Small intestine (tissue), 7 donors: ENCODE data around the gene PAPPA. TPM values are rescaled to one million over a fixed set of nuclear protein-coding genes. Genes with fewer than 3 reads are reported as not detected.

Source experiments
- DNase-seq, 2 donors: peaks; one replicate each; pipeline versions ENCODE4 v3.0.0 to v3.0.0-alpha.2; 2013
- FAIRE-seq: peaks from 2 replicates; lab custom pipeline; 2012; peaks lifted over from hg19 to GRCh38; lab: Jason Lieb, UNC
- H3K27ac ChIP-seq, 3 donors: one replicate each; pipeline ENCODE4 v1.5.1; 2013; ENCODE audit warnings: low read length in 2 of 3, mild to moderate bottlenecking in 2 of 3, control low read depth in 1 of 3, inconsistent platforms in 1 of 3, low read depth in 1 of 3, moderate library complexity in 1 of 3
- H3K27me3 ChIP-seq, 3 donors: one replicate each; pipeline ENCODE4 v1.6.1; 2013; ENCODE audit warnings: low read length in 3 of 3, inconsistent platforms in 1 of 3; ENCODE audit not compliant: control insufficient read depth in 3 of 3, insufficient read depth in 3 of 3
- H3K36me3 ChIP-seq, 3 donors: one replicate each; pipeline ENCODE4 v1.6.1; 2013; ENCODE audit warnings: low read length in 3 of 3, inconsistent platforms in 1 of 3, low read depth in 1 of 3, mild to moderate bottlenecking in 1 of 3, moderate library complexity in 1 of 3; ENCODE audit not compliant: control insufficient read depth in 3 of 3, insufficient read depth in 2 of 3
- H3K4me1 ChIP-seq, 3 donors: one replicate each; pipeline ENCODE4 v1.6.1; 2013; ENCODE audit warnings: low read length in 2 of 3, inconsistent platforms in 1 of 3, low read depth in 1 of 3, mild to moderate bottlenecking in 1 of 3, moderate library complexity in 1 of 3; ENCODE audit not compliant: control insufficient read depth in 3 of 3, insufficient read depth in 2 of 3
- H3K4me3 ChIP-seq, 3 donors: one replicate each; pipeline ENCODE4 v1.5.1; 2013; ENCODE audit warnings: low read length in 3 of 3, control low read depth in 1 of 3, inconsistent platforms in 1 of 3, low read depth in 1 of 3, mild to moderate bottlenecking in 1 of 3, moderate library complexity in 1 of 3
- H3K9me3 ChIP-seq, 2 donors: one replicate each; pipeline ENCODE4 v1.6.1; 2013; ENCODE audit warnings: low read depth in 1 of 2, low read length in 1 of 2; ENCODE audit not compliant: control insufficient read depth in 2 of 2, insufficient read depth in 1 of 2
- WGBS, 3 donors: extraction: QIAGEN DNeasy Blood & Tissue Kit; methylation state at CpG; one replicate each; pipeline ENCODE4 v1.1.7; 2013; 5-methylcytosine and 5-hydroxymethylcytosine counted together
- polyA plus RNA-seq, 4 donors: library from polyadenylated mRNA; stranded (reverse) in 3 of 4; unstranded in 1 of 4; fragments of 200-250 nt in 3 of 4; fragments of 120-200 nt in 1 of 4; gene quantifications; one replicate each; pipeline versions ENCODE4 v1.2.1 to v1.2.3, GENCODE V29; 2013
- donor health status: healthy with polysubstance abuse.
- donor health status: control.
- donor health status: control.
- donor health status: Bipolar disorder and iron deficiency.
- donor health status: healthy.

Gene PAPPA
- polyA plus RNA-seq, 4 donors = 0.27 to 1.2 (median 0.88) TPM; not detected in 1

DNA sequence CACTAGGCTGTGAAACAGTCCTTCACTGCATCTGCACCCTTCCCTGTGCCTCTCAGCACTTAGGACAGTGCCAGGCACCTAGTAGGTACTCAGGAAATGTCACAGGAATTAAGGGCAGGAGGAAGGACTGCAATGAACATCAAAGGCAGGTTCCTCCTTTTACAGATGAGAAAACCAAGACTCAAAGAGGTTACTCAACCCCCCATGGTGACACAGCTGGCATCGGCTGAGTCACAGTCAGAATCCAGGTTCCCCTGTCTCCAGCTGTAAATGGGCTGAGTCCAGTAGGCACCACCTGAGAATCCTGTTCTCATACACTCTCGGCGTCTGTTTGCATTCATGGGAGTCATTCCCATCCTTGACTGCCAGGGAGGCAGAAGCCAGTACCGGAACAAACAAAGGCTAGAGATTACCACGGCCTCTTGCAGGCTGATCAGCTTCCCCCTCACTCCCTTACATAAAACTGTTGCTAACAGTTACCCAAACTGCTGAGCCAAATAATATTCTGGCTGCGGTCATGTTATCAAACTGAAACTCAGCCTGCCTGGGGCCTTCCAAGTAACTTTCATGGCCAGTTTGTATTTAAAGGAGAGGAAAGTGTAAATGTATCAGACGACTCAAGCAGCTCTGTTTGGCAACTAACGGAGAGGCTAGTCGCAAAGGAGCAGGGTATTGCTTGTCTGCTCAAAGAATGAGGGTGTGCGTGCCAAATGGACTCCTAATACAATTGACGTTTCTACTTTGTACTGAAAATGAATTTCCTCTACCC is 201.7 kb downstream of the PAPPA start:
- peak overlapping the region in 1 of 3 donors; percentile 27 for H3K27ac ChIP-seq
- no peak overlapping the region for H3K4me3 ChIP-seq
- FAIRE-seq (no peak), DNase-seq (peak in 1 of 2 donors; percentile 8)
- no peaks in the 10 kb centered on the region for H3K4me1 ChIP-seq
- H3K36me3 ChIP-seq = no peaks in the 10 kb centered on the region
- 50 to 63% (median 58%) methylated on average over 11 of the region's 11 CpGs for WGBS, 3 donors
- no peaks in the 10 kb centered on the region for H3K9me3 ChIP-seq
- H3K27me3 ChIP-seq = peaks cover 0 to 4% (median 0%) of the 10 kb centered on the region in 3 donors

GRCh38 chr9:116358251-116358650 is 204.7 kb downstream of the PAPPA start:
- Histone ChIP-seq H3K4me3 (no peak overlapping the region), H3K9me3 (no peaks in the 10 kb centered on the region), H3K36me3 (peaks cover 0 to 2% (median 0%) of the 10 kb centered on the region in 3 donors), H3K27me3 (no peaks in the 10 kb centered on the region), H3K4me1 (no peaks in the 10 kb centered on the region), H3K27ac (no peak overlapping the region)
- FAIRE-seq (no peak), DNase-seq (no peak)
- 87 to 91% (median 90%) methylated on average over 3 of the region's 3 CpGs for WGBS, 3 donors

DNA sequence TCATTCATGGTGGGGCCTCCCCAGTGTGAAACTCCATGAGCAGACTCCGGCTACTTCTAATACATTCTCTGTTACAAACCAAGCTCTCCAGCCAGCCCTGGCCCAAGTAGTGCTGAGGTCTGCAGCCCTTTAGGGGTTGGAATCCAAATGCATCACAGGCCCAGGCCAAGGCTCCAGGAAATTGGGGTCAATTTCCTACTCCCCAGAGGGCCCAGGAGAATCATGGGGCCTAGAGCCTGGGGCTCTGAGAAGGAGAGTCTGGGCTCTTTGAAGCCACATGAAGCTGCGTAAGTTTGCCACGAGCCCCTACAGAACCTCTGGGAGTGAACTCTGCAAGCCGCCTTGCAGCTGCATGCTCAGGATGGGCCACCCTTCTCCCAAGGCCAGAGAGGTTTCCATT is 206.4 kb downstream of the PAPPA start:
- no peak overlapping the region for H3K4me3 ChIP-seq
- FAIRE-seq (no peak), DNase-seq (no peak)
- H3K9me3 ChIP-seq = no peaks in the 10 kb centered on the region
- H3K36me3 ChIP-seq = peaks cover 0 to 2% (median 0%) of the 10 kb centered on the region in 3 donors
- WGBS, 3 donors = 73 to 92% (median 76%) methylated on average over 4 of the region's 4 CpGs
- no peaks in the 10 kb centered on the region for H3K27me3 ChIP-seq
- H3K27ac ChIP-seq = no peak overlapping the region
- no peaks in the 10 kb centered on the region for H3K4me1 ChIP-seq

DNA sequence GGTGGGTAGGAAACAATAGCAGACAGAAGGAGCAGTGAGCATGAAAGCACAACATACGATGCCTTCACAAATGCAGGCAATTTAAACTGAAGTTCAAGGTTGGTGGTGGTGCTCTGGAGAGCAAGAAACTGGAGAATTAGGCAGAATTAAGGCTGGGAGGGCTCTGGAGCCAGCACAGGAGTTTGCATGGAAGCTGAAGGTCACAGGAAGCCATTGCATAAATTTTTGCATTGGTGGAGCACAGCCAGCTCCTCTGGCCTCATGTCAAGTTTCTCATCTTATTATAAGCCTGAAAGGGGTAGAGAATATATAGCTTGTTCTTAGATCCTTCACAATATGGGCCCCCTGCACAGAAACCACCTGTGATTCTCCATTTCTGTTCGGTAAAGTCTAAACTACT is 207.4 kb downstream of the PAPPA start:
- 79 to 83% (median 80%) methylated on average over 2 of the region's 2 CpGs for WGBS, 3 donors
- Histone ChIP-seq H3K36me3 (peaks cover 0 to 2% (median 0%) of the 10 kb centered on the region in 3 donors), H3K9me3 (no peaks in the 10 kb centered on the region), H3K4me3 (no peak overlapping the region), H3K4me1 (no peaks in the 10 kb centered on the region), H3K27me3 (no peaks in the 10 kb centered on the region), H3K27ac (no peak overlapping the region)
- DNase-seq = no peak
- no peak for FAIRE-seq

DNA sequence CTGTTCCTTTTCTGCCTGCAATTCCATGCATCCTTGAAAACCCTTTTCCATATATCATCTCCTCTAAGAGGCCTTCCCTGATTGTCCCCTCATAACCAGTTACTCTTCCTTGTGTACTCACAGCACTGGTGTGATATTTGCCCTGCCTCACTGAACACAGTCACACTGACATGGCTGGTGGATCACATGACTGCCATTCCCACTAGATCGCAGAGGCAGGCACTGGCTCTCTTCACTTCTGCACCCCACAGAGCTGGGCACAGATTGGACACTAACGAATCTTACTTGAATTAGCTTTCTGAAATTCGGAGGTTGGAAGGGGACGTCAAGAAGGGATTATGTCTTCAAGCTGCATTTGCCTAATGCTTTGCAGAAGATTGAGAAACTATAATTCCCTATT is 208.0 kb downstream of the PAPPA start:
- DNase-seq = no peak
- no peak overlapping the region for H3K27ac ChIP-seq
- no peaks in the 10 kb centered on the region for H3K4me1 ChIP-seq
- no peaks in the 10 kb centered on the region for H3K27me3 ChIP-seq
- H3K9me3 ChIP-seq = no peaks in the 10 kb centered on the region
- no peak for FAIRE-seq
- no peak overlapping the region for H3K4me3 ChIP-seq
- WGBS, 3 donors = 80 to 84% (median 82%) methylated on average over 4 of the region's 4 CpGs
- H3K36me3 ChIP-seq = peaks cover 0 to 2% (median 0%) of the 10 kb centered on the region in 3 donors

- FAIRE-seq (no peak), DNase-seq (no peak)
- Histone ChIP-seq H3K27ac (no peak overlapping the region), H3K4me1 (no peaks in the 10 kb centered on the region), H3K36me3 (peaks cover 0 to 5% (median 0%) of the 10 kb centered on the region in 3 donors), H3K4me3 (no peak overlapping the region), H3K27me3 (no peaks in the 10 kb centered on the region), H3K9me3 (no peaks in the 10 kb centered on the region)
- 83 to 84% (median 83%) methylated on average over 6 of the region's 6 CpGs for WGBS, 3 donors
Observed at GRCh38 chr9:116362493-116362892, 208.9 kb downstream of the PAPPA start.

DNA sequence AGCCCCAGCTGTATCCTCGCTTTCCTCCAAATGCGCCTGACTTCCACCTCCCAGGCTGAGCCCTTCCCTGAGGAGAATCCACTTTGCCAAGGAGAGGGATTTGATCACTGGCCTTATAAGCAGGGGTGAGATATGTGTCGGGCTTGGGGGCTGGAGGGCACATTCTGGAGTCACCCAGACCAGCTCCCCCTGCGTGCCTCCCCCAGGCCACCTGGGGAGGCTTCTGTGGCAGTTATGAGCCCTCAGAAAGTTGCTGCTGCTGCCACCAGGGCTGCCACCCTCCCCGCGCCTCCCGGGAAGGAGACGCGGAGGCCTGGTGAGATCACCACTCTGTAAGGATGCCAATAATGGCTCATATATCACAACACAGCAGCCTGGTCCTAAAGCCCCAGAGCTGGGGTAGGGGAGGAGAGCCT is 211.5 kb downstream of the PAPPA start:
- peaks cover 0 to 4% (median 0%) of the 10 kb centered on the region in 3 donors for H3K4me1 ChIP-seq
- H3K27ac ChIP-seq = no peak overlapping the region
- FAIRE-seq (no peak), DNase-seq (peak in 1 of 2 donors; percentile 41)
- H3K9me3 ChIP-seq = no peaks in the 10 kb centered on the region
- H3K36me3 ChIP-seq = peaks cover 0 to 5% (median 0%) of the 10 kb centered on the region in 3 donors
- no peak overlapping the region for H3K4me3 ChIP-seq
- WGBS, 3 donors = 32 to 54% (median 36%) methylated on average over 9 of the region's 9 CpGs
- no peaks in the 10 kb centered on the region for H3K27me3 ChIP-seq

DNA sequence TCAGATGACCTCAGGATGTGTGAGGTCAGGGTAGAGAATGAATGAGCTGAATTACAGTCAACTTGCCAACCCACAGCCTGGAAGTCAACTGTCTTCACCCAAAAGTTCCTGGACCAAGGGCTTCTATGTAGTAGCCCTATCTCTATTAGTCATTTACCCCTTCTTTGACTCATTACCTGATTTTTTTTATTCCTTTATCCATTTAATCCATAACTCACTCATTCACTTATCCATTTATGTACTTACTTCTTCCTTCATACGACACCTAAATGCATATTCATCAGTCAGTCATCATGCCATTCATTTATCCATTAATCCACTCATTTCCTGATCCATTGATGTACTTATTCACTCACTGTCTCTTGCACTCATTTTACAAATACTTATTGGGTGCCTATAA is 212.7 kb downstream of the PAPPA start:
- peaks cover 0 to 7% (median 0%) of the 10 kb centered on the region in 3 donors for H3K4me1 ChIP-seq
- WGBS, 3 donors = 81 to 90% (median 87%) methylated on average over 1 of the region's 1 CpG
- no peak overlapping the region for H3K27ac ChIP-seq
- no peaks in the 10 kb centered on the region for H3K27me3 ChIP-seq
- H3K9me3 ChIP-seq = no peaks in the 10 kb centered on the region
- DNase-seq (no peak), FAIRE-seq (no peak)
- peaks cover 0 to 5% (median 0%) of the 10 kb centered on the region in 3 donors for H3K36me3 ChIP-seq
- no peak overlapping the region for H3K4me3 ChIP-seq
